Activated effector memory CD4-positive, alpha-beta T cell treated with Interleukin-2 at 50 U/mL for 16 hours (primary cell): ENCODE measurements around the gene PTPN12.

ENCODE experiments used
- DNase-seq: peaks from one replicate; pipeline ENCODE4 v3.0.0-alpha.2; 2020

The PTPN12 gene

DNA sequence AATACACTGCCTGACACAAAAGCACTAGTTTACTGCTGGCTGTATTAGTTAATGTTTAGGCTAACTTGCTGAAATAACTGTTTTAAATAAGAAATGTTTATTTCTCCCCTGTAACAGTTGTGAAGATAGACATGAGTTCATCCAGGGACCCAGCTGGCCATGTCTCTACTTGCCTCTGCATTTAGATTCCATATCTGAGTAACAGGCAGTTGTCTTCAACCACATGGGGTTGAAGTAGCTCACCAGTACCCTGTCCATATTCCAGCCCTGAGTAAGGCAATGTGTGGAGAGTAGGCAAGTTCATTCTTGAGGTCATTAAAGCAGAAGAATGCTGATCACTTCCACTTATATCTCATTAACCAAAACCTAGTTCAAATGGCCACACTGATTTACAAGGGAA is 128.1 kb downstream of the PTPN12 start:
- no peak for DNase-seq

DNA sequence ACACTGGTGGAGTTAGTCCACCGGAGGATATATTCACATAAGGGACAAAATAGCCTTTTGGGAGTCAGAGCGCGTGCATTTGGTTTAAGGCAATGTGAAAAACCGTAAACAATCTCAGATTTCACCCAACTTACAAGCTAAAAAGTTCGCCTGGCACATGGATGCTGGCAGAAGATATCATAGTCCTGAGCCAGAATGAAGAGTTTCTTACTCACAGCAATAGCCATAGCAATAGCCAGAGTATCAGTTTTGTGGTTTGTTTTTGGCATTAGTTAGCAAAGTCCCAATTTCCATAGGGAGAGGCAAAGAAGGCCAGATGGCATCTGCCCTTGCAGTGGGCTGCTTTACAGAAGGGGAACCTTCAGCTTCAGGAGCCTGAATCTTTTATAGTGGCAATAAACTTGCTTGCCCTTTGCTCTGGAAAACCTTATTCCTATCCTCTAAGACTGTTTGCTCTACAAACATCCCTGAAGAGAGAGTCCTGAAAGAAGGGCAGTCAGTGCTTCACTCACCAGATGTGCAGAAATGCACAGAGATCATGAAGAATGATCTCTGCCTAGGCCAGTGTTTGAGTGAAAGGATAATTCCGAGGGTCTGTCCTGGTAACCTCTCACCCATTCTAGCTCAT is 130.5 kb downstream of the PTPN12 start:
- DNase-seq = no peak

DNA sequence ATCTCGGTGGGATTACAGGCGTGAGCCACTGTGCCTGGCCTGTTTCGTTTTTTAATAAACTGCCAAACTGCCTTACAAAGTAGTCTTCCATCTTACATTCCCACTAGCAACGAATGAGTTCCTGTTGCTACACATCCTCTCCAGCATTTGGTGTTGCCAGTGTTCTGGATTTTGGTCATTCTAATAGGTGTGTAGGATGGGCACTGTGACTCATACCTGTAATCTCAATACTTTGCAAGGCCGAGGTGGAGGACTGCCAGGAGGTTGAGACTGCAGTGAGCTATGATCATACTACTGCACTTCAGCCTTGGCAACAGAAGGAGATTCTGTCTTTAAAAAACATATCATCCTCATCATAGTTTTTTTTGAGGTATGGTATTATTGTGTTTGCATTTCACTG is 137.8 kb downstream of the PTPN12 start:
- no peak for DNase-seq

DNA sequence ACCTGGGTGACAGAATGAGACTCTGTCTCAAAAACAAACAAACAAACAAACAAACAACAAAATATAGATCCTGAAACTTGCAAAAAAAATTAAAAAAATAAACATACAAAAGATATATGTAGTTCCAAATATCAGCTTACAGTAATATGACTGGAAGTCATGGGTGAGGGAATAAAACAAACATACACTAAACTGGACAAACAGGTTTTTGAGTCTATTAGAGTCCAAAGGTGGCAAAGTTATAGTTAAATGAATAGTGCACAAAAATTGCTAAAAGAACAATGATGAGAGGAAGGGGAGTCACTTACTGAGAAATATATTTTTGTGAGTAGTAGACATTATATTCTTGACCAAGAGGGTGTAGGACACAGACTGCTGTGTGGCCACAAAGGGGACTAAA is 142.5 kb downstream of the PTPN12 start:
- no peak for DNase-seq

DNA sequence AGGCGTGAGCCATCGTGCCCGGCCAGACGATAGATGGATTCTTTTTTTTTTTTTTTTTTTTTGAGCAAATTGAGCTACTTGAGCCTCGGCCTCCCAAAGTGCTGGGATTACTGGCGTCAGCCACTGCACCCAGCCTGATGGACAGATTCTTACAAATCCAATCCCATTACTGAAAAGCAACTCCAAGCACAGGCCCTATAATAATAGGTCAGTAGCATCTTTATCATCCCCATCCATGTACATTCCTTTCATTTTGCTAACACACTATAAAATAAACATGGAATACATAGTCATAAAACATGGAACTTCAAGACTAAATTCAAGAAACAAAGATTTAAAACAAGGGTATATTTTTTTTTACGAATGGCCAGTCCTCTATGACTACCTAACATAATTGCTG is 143.2 kb downstream of the PTPN12 start:
- DNase-seq = no peak

DNA sequence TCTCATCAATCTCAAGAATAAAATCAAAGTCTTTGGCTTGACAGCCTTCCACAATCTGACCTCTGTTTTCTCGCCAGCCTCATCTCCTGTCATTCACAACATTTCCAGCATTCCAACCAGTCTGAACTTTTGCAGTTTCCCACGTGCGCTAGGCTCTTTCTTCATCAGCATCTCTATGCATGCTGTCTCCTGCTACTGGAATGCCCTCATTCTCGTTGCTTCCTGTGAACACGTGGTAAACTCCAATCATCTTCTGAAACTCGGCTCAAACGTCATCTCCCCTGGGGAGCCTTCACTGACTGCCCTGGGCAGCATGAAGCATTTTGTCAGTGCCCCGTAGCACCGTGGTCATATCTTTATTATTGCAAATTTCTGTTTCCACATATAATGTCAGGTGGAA is 146.9 kb downstream of the PTPN12 start:
- no peak for DNase-seq

DNA sequence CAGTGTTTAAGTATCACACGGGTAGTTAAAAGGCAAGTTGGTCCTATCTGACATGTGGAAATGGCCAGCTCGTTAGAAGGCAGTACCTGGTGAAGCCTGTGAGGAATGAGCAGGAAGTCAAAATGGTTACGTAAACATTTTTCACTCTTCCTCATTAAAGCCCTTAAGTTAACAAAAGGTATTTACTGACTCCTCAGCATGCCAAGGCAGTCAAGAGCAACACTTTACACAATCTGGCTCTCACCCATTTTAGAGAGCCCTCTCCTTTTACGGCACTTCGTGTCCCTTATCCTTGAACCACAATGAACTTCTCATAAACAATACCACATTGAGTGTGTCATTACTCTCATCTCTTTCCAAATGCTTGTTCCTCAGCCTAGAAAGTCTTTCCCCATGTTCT is 148.1 kb downstream of the PTPN12 start:
- DNase-seq = no peak

DNA sequence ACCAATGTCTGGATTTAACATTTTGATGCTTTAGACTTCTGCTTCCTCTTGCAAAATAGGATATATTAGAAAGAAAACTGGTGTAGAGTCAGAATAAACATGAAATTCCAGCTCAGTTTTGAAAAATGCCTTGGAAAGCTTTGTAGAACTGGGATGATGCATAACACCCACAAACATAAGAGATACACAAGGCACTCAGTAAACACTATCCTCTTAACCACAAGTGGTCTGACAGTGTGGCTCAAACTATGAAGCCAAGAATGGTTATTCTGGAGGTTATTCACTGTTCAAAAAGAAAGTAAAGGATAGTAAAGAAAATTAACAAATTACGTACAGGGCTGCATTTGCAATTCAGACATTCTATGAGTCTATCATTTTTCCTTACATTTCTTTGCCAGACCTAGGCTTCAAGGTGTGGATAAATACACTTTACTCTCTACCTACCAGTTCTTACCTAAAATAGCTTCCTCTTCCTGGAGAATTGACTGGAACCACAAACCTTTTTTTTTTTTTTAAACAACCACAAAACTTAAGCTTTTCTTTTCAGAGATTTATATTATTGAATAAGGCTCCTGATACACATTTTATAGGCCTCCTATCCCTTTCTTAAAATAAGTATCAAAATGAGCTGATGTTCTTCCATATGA is 150.1 kb downstream of the PTPN12 start:
- DNase-seq = no peak

DNA sequence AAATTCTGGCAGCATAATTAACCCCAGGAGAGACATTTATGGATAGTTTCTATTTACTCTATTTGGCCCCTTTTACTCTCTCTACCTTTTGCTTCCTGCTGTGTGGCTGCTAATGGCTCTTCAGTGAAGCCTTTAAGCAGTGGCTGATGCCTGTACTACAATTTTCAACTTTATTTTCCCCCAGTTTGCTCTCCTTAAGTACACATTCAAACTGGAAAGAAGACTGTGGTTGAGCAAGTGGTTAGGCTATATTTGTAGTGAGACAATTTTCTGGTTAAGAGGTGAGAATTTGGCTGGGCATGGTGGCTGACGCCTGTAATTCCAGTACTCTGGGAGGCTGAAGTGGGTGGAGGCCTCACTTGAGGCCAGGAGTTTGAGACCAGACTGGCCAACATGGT is 150.7 kb downstream of the PTPN12 start:
- DNase-seq = no peak
